ENCODE results near the gene UBA52.
"Not testable (repeated sequence)": the region's sequence is repeated elsewhere in the genome, so short reads cannot be mapped to it uniquely, and the experiment has no call there.

UBA52 gene

DNA sequence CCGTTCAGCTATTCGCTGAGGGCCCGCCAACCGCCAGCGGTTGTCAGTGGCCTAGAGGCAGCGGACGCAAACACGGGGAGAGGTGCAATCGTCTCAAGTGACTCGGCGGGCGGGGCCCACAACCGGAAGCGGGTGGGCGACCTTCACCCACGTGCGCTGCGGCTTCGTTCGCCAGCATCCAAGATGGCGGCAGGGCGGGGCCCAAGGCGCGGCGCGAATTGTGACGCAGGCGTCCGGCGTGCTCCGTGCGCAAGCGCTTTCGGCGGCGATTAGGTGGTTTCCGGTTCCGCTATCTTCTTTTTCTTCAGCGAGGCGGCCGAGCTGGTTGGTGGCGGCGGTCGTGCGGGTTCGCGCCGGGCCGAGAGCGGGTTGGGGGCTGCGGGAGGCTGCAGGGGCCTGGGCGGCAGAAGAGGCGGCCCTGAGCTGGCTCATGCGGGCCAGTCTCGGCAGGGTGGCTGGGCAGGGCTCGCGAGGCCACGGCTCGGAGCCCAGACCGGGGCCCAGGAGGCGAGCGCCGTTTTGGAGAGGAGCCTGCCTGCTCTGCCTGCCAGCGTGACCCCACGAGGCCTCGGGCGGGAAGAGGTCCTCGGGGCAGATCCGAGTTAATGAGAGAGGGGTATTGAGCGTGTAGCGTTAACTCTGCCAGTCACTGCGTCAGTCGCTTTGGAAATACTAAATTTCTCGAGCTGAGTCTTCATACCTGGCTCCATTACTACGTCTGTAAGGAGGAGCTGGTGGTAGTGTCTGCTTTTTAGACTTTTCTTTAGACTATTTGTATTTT lies at the start of gene UBA52:
UBA52 (plus strand) TSS at position 294 of the 781 bp plus-strand sequence. CDS start 1,444 bp downstream, outside the sequence.
- DNase-seq, result peak; percentile 98 to 99

DNA sequence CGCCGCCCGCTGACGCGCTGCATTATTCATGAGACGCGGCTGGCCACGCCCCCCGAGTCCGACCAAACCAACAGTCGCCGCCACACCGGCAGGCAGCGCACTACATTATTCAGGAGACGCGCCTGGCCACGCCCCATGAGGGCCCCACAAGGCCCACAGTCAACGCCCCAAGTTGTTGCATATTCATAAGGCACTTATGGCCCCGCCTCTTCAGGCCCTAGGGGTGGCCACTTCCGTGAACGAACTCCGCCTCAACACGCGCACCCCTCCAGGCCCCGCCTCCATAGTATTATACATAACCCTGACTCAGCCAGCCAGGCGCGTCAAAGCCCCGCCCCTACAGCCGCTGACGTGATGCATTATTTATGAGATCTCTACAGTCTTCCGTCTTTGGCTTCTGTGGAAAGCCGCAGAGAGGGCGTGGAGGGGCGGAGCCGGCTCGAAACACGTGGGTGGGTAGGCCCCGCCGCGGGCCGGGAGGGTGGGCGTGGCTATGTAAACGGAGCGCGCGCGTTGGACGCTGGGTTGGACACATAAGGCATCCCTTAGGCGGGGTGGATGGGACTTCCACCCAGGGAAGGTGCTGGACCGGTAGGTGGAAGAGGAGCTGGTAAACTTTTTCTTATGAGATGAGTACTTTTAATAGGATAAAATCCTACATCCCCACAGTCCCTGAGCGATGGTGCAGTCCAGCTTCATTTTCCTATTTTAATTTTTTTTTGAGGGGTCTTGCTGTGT lies 49.4 kb upstream of the UBA52 start:
- peak; percentile 100 for DNase-seq

DNA sequence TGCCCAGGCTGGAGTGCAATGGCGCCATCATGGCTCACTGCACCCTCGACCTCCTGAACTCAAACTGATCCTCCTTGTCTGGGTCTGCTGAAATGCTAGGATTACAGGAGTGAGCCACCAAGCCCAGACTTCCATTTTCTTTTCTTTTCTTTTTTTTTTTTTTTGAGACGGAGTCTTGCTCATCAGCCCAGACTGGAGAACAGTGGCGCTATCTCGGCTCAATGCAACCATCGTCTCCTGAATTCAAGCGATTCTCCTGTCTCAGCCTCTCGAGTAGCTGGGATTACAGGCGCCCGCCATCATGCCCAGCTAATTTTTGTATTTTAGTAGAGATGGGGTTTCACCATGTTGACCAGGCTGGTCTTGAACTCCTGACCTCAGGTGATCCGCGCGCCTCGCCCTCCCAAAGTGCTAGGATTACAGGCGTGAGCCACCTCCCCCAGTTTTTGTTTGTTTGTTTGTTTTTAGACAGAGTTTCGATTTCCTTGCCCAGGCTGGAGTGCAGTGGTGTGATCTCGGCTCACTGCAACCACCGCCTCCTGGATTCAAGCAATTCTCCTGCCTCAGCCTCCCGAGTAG lies 48.7 kb upstream of the UBA52 start:
- DNase-seq, result not testable (repeated sequence)

DNA sequence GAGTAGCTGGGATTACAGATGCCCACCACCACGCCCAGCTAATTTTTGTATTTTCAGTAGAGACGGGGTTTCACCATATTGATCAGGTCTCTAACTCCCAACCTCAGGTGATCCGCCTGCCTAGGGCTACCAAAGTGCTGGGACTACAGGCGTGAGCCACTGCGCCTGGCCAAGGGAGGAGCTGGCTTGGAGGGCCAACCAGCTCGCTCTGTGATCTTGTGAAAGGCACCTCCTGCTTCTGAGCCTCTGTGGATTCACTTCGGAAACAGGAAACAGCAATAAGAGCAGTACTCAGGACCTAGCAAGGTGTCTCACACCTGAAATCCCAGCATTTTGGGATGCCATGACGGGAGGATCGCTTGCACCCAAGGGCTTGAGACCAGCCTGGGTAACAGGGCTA lies 47.8 kb upstream of the UBA52 start:
- no peak for DNase-seq

DNA sequence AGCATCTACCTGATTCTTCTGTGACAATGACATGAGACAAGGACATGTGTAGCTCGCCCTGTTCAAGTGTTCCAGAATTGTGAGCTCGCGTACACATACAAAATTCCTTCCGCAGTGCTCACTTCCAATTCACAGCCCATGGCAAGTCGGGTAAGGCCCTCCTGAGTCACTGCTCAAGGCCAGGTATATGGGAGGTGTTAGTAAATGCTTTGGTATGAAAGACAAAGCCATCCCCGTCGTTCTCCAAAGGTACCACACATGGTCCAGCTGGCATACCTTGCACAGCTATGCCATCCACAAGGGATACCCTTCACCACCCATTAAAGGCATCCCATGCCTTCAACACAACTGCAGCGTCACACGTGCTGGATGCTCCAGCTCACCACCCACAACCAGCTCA lies 45.3 kb upstream of the UBA52 start:
- no peak for DNase-seq

DNA sequence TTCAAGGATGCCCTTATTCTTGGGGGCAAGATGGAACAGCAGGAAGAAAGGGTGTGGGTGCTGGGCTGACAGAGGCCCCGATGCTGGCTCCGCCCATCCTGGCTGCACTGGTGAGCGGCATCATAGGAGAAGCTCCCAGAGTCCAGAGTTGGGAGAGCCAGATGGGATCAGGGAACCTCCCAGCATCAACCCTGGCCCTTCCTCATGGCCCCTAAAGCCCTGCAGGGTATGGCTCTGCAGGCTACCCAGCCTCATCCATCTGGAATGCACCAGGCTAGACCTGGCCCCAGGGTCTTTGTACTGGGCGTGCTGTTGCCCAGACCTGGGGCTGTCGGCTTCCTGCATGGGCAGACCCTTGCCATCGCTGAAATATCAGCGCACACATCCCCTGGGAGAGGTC lies 41.9 kb upstream of the UBA52 start:
- no peak for DNase-seq

DNA sequence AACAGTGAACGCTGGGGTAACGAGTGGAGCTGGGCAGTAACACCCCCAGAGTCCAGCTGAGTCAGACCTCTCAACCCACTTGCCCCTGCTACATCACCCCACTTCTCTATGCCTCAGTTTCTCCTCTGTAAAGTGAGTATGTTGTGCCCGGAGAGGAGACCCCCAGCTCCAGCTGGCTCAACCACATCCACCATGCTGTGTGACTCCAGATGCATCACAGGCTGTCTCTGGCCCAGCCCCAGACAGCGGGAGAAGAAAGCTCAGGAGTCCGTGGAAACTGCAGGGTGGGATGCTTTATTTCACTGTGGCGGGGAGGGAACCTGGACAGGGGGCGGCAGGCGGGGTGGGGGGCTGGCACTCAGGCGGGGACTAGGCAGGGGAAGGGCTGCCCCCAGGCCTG lies 40.2 kb upstream of the UBA52 start:
- DNase-seq, result no peak

DNA sequence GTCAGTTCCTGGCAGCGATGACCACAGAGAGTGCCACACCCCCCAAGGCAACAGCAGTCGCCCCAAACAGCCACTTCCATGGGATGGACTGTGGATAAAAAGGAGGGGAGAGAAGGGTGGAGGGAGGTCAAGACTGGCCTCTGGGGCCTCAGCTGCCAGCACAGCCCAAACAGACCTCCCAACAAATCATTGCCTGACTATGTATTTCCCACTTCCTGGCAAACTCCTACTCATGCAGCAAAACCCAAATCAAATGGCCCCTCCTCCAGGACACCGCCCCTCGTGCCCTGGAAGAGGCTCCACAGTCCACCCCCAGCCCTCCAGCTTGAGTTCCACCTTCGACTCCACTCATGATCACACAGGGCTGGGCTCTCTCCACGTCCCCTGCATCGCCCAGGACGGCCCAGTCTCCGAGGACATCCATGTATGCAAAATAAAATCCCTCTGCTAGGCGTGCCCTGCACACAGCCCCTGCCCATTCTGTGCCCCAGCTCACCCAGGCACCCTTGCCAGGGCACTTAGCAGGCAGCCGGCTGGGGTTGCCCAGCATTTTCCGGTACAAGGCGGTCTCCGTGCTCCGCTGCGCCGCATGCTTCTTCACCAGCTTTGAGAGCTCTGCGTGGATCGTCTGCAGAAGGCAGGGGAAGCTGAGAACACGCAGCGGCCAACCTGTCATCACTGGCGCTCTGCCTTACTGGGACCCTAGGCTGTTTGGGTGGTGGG lies 39.3 kb upstream of the UBA52 start:
- no peak for DNase-seq

DNA sequence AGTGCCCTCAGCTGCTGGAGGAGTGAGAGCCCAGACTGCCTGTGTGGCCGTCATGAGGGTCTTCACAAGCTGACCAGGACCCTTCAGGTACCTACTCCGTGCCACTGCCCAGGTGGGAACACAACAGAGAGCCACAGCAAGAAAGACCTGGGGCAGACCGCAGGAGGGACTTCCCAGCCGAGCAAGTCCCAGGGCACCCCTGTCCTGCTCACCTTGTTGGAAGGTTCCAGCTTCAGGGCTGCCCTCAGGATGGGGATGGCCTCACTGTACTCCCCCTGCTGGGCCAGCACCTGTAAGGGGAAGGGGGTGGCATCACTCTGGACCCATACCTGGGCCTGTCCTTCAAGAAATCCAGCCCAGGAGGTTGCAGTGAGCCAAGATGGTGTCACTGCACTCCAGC lies 38.6 kb upstream of the UBA52 start:
- no peak for DNase-seq

DNA sequence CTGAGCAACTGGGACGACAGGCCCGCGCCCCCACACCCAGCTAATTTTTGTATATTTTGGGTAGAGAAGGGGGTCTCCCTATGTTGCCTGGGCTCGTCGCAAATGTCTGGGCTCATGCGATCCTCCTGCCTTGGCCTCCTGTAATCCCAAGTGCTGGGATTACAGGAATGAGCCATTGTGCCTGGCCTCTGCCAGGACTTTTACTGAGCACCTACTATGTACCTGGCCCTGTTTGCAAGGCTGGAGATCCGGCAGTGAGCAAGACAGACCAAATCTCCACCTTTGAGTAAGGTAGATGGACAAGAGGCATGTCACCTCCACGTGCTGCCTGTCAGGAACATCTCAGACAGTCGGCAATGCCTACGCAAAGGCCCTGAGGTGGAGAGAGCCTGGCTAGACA lies 35.2 kb upstream of the UBA52 start:
- DNase-seq, result no peak

DNA sequence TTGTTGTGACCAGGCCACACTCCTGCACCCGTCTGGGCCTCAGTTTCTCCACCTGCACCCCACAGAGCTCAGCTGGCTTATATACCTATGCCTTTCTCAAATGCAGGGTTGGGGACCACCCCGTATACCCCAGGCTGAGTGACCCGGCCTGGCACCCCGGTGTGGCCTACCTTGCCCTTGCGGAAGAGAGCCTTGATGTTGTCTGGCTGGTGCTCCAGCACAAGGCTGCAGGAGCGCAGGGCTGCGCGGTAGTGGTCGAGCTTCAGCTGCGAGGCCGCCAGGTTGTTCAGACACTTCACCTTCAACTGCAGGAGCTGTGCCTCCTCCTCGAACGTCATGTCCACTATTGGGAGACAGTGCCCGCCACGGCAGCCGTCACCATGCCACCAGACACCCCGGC lies 34.2 kb upstream of the UBA52 start:
- no peak for DNase-seq

DNA sequence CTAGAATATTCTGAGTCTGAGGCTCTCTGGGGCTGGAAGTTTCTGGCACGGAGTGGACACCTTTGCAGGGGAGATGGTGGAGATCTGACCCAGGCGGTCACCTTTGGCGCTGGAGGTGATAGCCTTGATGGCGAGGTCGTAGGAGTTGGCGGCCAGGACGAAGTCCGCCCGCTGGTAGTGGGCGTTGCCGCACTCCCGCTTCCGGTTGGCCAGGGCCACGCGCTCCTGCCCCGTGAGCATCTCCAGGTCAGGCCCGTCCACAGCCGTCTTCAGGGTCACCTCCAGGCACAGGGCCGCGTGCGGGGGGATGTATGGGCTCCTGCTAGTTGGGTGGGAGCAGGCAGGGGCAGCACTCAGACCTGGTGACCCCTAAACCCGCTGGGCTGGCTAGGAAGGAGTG lies 33.5 kb upstream of the UBA52 start:
- DNase-seq, result no peak

DNA sequence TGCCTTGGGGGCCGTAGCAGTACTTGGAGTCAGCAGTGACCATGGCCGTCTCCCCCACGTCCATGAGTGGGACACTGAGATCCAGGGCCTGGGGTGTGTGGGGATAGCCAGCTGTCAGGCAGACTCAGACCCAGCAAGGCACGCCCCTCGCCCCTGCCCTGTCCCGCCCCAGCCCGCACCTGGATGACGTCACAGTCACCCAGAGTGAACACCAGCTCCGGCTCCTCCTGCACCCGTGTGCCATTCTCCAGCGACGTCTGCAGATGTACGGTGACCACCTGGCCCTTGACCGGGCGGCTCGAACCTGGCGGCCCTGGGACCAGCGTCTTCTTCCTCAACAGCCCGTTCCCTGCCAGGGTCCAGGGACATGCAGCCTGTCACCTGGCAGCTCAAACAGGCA lies 32.3 kb upstream of the UBA52 start:
- no peak for DNase-seq

DNA sequence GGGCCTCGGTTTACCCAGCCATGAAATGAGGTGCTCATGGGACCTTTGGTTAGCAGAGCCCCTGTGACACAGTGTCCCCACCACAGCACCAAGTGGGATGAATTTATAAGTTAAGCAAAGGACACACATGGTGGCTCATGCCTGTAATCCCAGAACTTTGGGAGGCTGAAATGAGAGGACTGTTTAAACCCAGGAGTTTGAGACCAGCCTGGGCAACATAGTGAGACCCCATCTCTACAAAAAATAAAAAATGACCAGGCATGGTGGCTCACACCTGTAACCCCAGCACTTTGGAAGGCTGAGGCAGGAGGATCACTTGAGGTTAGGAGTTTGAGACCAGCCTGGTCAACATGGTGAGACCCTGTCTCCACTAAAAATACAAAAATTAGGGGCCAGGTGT lies 31.5 kb upstream of the UBA52 start:
- DNase-seq, result not testable (repeated sequence)

DNA sequence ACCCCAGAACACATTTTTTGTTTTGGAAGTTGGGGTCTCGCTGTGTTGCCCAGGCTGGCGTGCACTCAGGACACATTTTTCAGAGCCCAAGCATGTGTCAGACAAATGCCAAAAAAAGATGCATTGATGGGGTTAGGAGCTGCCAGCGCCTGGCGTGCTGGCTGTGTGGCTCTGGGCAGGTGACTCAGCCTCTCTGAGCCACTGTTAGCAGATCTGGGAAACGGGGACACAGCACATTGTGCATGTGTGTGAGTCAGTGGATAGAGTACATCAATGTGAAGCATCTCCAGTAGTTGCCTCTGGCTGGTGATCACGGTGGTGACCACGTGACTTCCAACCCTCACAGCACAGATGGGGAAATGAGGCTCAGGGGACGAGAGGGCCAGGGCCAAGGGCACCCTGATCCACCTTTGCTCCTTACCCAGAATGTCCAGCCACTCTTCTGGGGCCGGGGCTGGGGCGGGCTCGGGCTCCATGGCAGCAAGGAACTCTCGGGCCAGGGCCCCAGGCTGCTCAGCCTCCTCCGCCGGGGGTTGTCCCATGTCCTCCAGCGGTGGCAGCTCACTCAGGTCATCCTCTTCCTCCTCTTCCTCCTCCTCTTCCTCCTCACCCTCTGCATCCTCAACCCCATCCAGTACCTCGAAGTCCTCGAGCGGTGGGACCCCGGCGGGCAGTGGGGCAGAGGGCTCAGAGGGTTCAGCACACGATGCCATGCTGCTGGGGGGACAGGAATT lies 30.2 kb upstream of the UBA52 start:
- DNase-seq, result peak in 1 of 2 experiments; percentile 9

DNA sequence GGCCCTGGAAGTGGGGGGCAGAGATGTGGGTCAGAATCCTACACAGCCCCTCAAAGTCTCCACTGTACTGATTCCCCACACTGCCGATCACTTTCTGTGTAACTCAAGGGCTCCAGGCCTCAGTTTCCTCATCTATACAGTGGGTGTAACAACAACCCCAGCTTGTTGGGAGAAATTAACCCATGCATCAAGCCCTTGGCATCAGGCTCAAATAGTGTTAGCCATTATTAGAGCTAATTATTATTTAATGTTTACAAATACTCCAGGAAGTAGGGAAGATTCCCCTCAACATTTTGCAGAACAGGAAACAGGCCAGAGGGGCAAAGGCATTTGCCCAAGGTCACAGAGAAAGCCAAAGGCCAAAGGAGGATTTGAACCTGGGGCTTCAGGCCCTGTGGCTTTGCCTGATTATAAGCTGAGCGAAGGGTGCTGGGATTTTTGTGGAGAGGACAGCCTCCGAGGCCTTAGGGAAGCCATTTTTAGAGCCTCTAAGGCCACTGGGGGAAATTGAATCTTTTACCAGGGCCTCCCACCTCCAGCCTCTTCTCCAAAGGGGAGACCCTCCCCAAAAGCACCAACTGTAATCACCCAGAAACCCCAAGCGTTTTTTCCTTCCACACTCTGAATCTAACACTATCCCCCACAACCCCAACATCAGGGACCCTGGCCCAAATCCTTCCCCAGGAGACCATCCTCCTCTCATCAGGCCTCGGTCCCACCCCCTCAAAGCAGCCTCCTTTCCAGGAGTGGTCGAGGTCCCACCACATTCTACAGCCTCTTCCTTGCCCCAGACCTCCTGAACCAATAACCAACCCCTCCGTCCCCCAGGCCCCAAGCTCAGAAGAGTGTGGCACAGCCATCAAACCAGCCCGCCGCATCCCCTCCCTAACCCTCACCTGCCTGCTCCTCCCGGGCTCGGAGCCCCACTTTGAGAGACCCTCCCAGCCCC lies 29.4 kb upstream of the UBA52 start:
- DNase-seq, result no peak

DNA sequence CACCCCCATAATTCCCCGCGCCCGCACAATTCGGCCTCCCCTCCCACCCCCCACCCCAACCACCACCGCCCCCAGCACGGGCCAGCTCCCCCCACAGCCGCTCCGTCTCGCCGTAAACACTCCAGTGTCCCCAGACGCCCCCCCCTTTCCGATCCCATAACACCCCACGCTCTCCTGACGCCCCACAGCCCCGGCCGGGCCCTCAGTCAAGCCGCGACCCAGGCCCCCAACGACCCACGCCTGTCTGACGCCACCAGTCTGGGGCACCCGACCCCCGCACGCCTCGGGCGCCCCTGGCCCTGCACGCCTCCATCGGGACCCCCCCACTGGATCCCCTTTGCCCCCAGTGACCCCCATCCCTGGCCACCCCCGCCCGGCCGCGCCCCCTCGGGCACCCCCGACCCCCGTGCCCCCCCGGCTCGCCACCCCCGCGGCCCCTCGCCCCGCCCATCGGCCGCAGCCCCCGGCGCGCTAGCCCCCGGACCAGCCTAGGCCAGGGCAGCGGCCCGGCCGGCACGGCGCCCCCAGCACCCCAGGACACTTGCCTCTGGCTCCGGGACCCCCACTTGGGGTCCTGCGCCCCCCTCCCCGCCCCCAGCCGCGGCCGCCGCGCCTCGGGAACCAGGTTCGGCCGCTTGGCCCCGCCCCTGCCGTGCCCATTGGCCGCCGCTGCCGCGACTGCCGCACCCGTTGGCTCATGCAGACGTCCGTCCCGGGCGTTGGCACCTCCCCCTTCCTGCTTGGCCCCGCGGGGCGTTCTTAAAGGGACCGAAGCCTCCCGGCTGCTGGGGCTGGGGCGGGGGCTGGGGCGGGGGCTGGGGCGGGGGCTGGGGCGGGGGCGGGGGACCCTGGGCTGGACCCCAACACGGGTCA lies 28.5 kb upstream of the UBA52 start, which contains the start of gene FKBP8:
FKBP8 (minus strand) TSS at position 633 of the 873 bp plus-strand sequence. CDS start 1,603 bp downstream, outside the sequence.
- DNase-seq, result peak; percentile 92 to 95

DNA sequence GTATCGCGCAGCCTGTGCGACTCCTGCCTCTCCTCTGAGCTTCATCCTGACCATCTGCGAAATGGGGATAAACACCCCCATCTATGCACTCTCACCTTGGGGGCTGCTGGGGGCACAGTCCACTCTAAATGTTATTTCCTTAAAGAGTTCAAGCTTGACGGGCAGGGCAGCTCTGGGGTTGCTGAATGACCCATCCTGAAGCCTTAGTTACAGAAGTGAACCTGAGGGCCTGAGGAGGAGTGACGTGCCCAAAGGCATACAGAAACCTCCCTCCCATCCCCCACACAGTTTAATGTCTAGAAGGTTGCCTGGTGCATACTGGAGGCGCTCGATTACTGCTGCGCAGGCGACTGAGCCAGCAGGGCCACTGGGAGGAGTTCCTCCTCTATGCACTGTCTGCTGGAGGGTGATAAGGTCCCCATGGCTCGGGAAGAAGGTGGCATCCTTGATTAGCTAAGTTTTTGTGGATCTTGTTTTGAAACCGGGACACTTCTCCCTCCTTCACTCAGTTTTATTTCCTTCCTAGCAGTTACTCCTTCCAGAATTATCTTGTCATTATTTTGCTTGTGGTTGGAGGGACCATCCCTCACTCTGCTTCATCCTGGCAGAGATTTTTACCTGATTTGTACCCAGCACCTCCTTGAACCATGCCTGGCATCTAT lies 27.7 kb upstream of the UBA52 start:
- peak; percentile 51 to 67 for DNase-seq

DNA sequence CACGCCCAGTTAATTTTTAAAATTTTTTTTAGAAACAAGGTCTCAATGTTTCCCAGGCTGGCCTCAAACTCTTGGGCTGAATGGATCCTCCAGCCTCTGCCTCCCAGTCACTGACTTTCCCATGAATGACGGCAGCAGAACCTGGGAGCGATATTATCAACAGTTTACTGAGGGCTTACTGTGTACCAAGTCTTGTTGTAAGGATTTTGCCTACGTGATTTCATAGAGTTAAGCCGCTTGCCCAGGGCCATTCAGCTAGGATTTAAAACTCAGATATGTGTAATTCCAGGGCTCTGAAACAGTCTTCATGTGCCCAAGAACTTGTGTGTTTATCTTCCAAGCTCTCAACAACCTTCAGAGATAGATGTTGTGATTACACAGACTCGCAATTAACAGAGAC lies 20.0 kb upstream of the UBA52 start:
- no peak for DNase-seq
